Adrenal gland (tissue), 12 donors: ENCODE results near the gene FBXO22. TPM values are rescaled to one million over a fixed set of nuclear protein-coding genes. Genes with fewer than 3 reads are reported as not detected.

ENCODE experiments used
- DNase-seq, 7 donors: peaks; one replicate each; pipeline ENCODE4 v3.0.0-alpha.2; 2019 to 2020
- H3K27ac ChIP-seq, 5 donors: fragments of 200-600 bp; sonication (generic) in 4 of 5; 1 replicate in 3 of 5; 2 replicates in 2 of 5; pipeline versions ENCODE4 v1.5.1 to v1.8.0; 2016 to 2020; ENCODE audit warnings: mild to moderate bottlenecking in 1 of 5
- H3K27me3 ChIP-seq: fragments of 200-600 bp; 2 replicates; pipeline ENCODE4 v1.8.0; 2021
- H3K36me3 ChIP-seq, 2 donors: fragments of 200-600 bp; replicated peaks in 1 of 2; 1 replicate in 1 of 2; 2 replicates in 1 of 2; pipeline versions ENCODE4 v1.5.1 to v1.8.0; 2018 to 2022
- H3K4me1 ChIP-seq, 2 donors: fragments of 200-600 bp; replicated peaks in 1 of 2; 1 replicate in 1 of 2; 2 replicates in 1 of 2; pipeline versions ENCODE4 v1.5.1 to v1.8.0; 2018 to 2021
- H3K4me3 ChIP-seq, 4 donors: fragments of 200-600 bp; sonication (generic) in 3 of 4; one replicate each; pipeline ENCODE4 v1.5.1; 2016 to 2018
- H3K9me3 ChIP-seq, 3 donors: fragments of 200-600 bp; sonication (generic) in 1 of 3; replicated peaks in 1 of 3; 1 replicate in 2 of 3; 2 replicates in 1 of 3; pipeline versions ENCODE4 v1.5.1 to v1.8.0; 2016 to 2021
- CTCF ChIP-seq, 6 experiments: fragments of 450-650 bp in 4 of 6; fragments of 200-600 bp in 2 of 6; sonication (generic) in 1 of 6; IDR thresholded peaks; 1 replicate in 5 of 6; 2 replicates in 1 of 6; pipeline versions ENCODE4 v1.5.1 to v1.8.0; 2016 to 2021; ENCODE audit warnings: antibody characterized with exemption in 6 of 6, mild to moderate bottlenecking in 2 of 6, moderate library complexity in 1 of 6
- POLR2A ChIP-seq, 2 donors: fragments of 450-650 bp; IDR thresholded peaks; one replicate each; pipeline ENCODE4 v1.6.1; 2017; ENCODE audit warnings: antibody characterized with exemption in 2 of 2, mild to moderate bottlenecking in 2 of 2, moderate library complexity in 1 of 2
- WGBS, 4 donors: extraction: QIAGEN DNeasy Blood & Tissue Kit in 2 of 4; methylation state at CpG; one replicate each; pipeline versions ENCODE4 v1.1.5 to v1.1.7; 2013 to 2017; 5-methylcytosine and 5-hydroxymethylcytosine counted together
- intact Hi-C, 2 donors: fragments of 100-400 bp; cut with DNase I; formaldehyde crosslinking; loops; one replicate each; pipeline versions ENCODE4 v1.14.1 to v1.15.0; 2022 to 2023
- polyA plus RNA-seq, 3 donors: library from polyadenylated mRNA; stranded (reverse); fragments of 200-250 nt in 2 of 3; fragments of 350-450 nt in 1 of 3; fragmentation: Illumina TruSeq in 1 of 3; extraction: RNeasy Lipid Tissue Mini Kit (QIAGEN cat#74804) in 1 of 3; gene quantifications; one replicate each; pipeline ENCODE4 v1.2.3, GENCODE V29; 2013 to 2014
- total RNA-seq, 9 donors: library from RNA; depleted of rRNA in 4 of 9; stranded (reverse); fragments of >200 nt in 4 of 9; fragments of 120-200 nt in 1 of 9; fragmentation: NEBNext Ultra II Directional in 1 of 9; extraction: Animal tissue kit (Norgen Biotek cat#: 25700) in 1 of 9; gene quantifications; one replicate each; pipeline versions ENCODE4 v1.1.0 to v1.2.4, GENCODE V29; 2013 to 2023
- donor health status: healthy with polysubstance abuse.
- donor health status: Bipolar disorder and iron deficiency.
- donor health status: DM: yes; HTN: yes; CAD: no.
- donor health status: DM: no; HTN: no; CAD: no.
- donor health status: DM: no; HTN: no; CAD: no.
- donor health status: DM: yes; HTN: yes; CAD: no.

The FBXO22 gene
- total and polyA plus RNA-seq, 12 donors, result 5.1 to 40.8 (median 24.7) TPM

- no peak overlapping the region for H3K27ac ChIP-seq
- no peaks in the 10 kb centered on the region for H3K9me3 ChIP-seq
- H3K27me3 ChIP-seq, result no peaks in the 10 kb centered on the region
- no peak for DNase-seq
- intact Hi-C loops, result no loop called here
- H3K4me1 ChIP-seq, result no peaks in the 10 kb centered on the region
- TF ChIP-seq CTCF (IDR thresholded peaks at IDR 0.05), result no peak
- no peak for TF ChIP-seq POLR2A (IDR thresholded peaks at IDR 0.05)
- H3K4me3 ChIP-seq, result no peak overlapping the region
- peaks cover 0 to 13% of the 10 kb centered on the region in 2 donors for H3K36me3 ChIP-seq
- WGBS, 4 donors, result 76 to 92% (median 86%) methylated on average over 2 of the region's 2 CpGs
Observed at GRCh38 chr15:75930866-75931265, 27.2 kb downstream of the FBXO22 start.

- TF ChIP-seq CTCF (IDR thresholded peaks at IDR 0.05) (no peak), POLR2A (IDR thresholded peaks at IDR 0.05) (no peak)
- 55 to 74% (median 66%) methylated on average over 3 of the region's 3 CpGs for WGBS, 4 donors
- intact Hi-C loops, result no loop called here
Observed at GRCh38 chr15:75942464-75942863, 38.8 kb downstream of the FBXO22 start.

GRCh38 chr15:75943246-75943645 lies 39.6 kb downstream of the FBXO22 start:
- Histone ChIP-seq H3K27ac (no peak overlapping the region), H3K36me3 (no peaks in the 10 kb centered on the region), H3K4me1 (no peaks in the 10 kb centered on the region), H3K9me3 (no peaks in the 10 kb centered on the region), H3K27me3 (no peaks in the 10 kb centered on the region), H3K4me3 (no peak overlapping the region)
- TF ChIP-seq CTCF (IDR thresholded peaks at IDR 0.05) (no peak), POLR2A (IDR thresholded peaks at IDR 0.05) (no peak)
- intact Hi-C loops, result no loop called here
- 75 to 81% (median 77%) methylated on average over 5 of the region's 5 CpGs for WGBS, 4 donors
- no peak for DNase-seq

More at GRCh38 chr15:75942464-75942863, 38.8 kb downstream of the FBXO22 start:
- DNase-seq, result no peak
- Histone ChIP-seq H3K27me3 (no peaks in the 10 kb centered on the region), H3K36me3 (no peaks in the 10 kb centered on the region), H3K9me3 (no peaks in the 10 kb centered on the region), H3K27ac (no peak overlapping the region), H3K4me3 (no peak overlapping the region), H3K4me1 (no peaks in the 10 kb centered on the region)

- Histone ChIP-seq H3K9me3 (no peaks in the 10 kb centered on the region), H3K4me1 (no peaks in the 10 kb centered on the region), H3K27me3 (no peaks in the 10 kb centered on the region), H3K4me3 (no peak overlapping the region), H3K36me3 (no peaks in the 10 kb centered on the region), H3K27ac (no peak overlapping the region)
- no peak for DNase-seq
- 61 to 85% (median 64%) methylated on average over 1 of the region's 1 CpG for WGBS, 4 donors
- intact Hi-C loops, result no loop called here
- TF ChIP-seq CTCF (IDR thresholded peaks at IDR 0.05), result no peak
- TF ChIP-seq POLR2A (IDR thresholded peaks at IDR 0.05), result no peak
Observed at GRCh38 chr15:75943713-75944215, 40.1 kb downstream of the FBXO22 start.
